MM.1S (cell line): Measurements from ENCODE around the gene TMEM131.

Source experiments
- DNase-seq: peaks from one replicate; pipeline ENCODE4 v3.0.0-alpha.2; 2015
- H2AFZ ChIP-seq: fragments of 300-600 bp; sonication (generic); 2 replicates; pipeline ENCODE4 v1.6.0; 2016; ENCODE audit warnings: antibody characterized with exemption, low read length
- H3F3A ChIP-seq: fragments of 300-600 bp; sonication (generic); 2 replicates; pipeline ENCODE4 v1.6.1; 2016; ENCODE audit warnings: mild to moderate bottlenecking, antibody characterized with exemption, low read length, moderate library complexity, mixed read lengths; ENCODE audit not compliant: insufficient read depth
- H3K27ac ChIP-seq: fragments of 300-600 bp; sonication (generic); 2 replicates; pipeline ENCODE4 v1.5.1; 2016; ENCODE audit warnings: mild to moderate bottlenecking, low read length
- H3K27me3 ChIP-seq: fragments of 300-600 bp; sonication (generic); replicated peaks from 2 replicates; pipeline ENCODE4 v1.6.0; 2016; ENCODE audit warnings: low read length; ENCODE audit not compliant: insufficient read depth
- H3K36me3 ChIP-seq: fragments of 300-600 bp; sonication (generic); replicated peaks from 2 replicates; pipeline ENCODE4 v1.6.1; 2016; ENCODE audit warnings: mild to moderate bottlenecking, low read length, mixed read lengths; ENCODE audit not compliant: insufficient read depth
- H3K4me1 ChIP-seq: fragments of 300-600 bp; sonication (generic); 2 replicates; pipeline ENCODE4 v1.6.1; 2016; ENCODE audit warnings: low read length, mixed read lengths
- H3K4me2 ChIP-seq: fragments of 300-600 bp; sonication (generic); 2 replicates; pipeline ENCODE4 v1.6.0; 2016; ENCODE audit warnings: low read depth, low read length
- H3K4me3 ChIP-seq: fragments of 300-600 bp; sonication (generic); 2 replicates; pipeline ENCODE4 v1.5.1; 2016; ENCODE audit warnings: low read length, mixed read lengths
- H3K79me2 ChIP-seq: fragments of 300-600 bp; sonication (generic); 2 replicates; pipeline ENCODE4 v1.6.1; 2016; ENCODE audit warnings: mixed run types, low read length, mixed read lengths
- H3K9ac ChIP-seq: fragments of 300-600 bp; sonication (generic); 2 replicates; pipeline ENCODE4 v1.6.1; 2016; ENCODE audit warnings: low read length, mixed read lengths
- H3K9me2 ChIP-seq: fragments of 300-600 bp; sonication (generic); replicated peaks from 2 replicates; pipeline ENCODE4 v1.6.1; 2016; ENCODE audit warnings: mild to moderate bottlenecking, low read length, mixed read lengths; ENCODE audit not compliant: insufficient read depth
- H3K9me3 ChIP-seq: fragments of 300-600 bp; sonication (generic); replicated peaks from 2 replicates; pipeline ENCODE4 v1.6.1; 2016; ENCODE audit warnings: mild to moderate bottlenecking, low read length, mixed read lengths; ENCODE audit not compliant: insufficient read depth
- H4K20me1 ChIP-seq: fragments of 300-600 bp; sonication (generic); 2 replicates; pipeline ENCODE4 v1.6.1; 2016; ENCODE audit warnings: mild to moderate bottlenecking, low read length, moderate library complexity, mixed read lengths; ENCODE audit not compliant: insufficient read depth
- EZH2 ChIP-seq: fragments of 300-600 bp; sonication (generic); optimal IDR thresholded peaks from 2 replicates; pipeline ENCODE3; 2017; ENCODE audit warnings: low read depth, mild to moderate bottlenecking, antibody characterized with exemption, low read length, mixed read lengths
- EZH2phosphoT487 ChIP-seq: fragments of 300-600 bp; sonication (generic); IDR thresholded peaks from 2 replicates; pipeline ENCODE4 v1.6.1; 2018; ENCODE audit warnings: antibody characterized with exemption, low read length
- TF ChIP-seq, protein P1 (sequence below): fragments of 300-600 bp; sonication (generic); IDR thresholded peaks from 2 replicates; pipeline ENCODE4 v1.5.1; 2016; ENCODE audit warnings: antibody characterized with exemption, low read length, mixed read lengths

TMEM131 gene

GRCh38 chr2:97808816-97809215 is 186.9 kb downstream of the TMEM131 start:
- Histone ChIP-seq H3K4me3 (no peak overlapping the region), H3K4me1 (no peaks in the 10 kb centered on the region), H2AFZ (no peak overlapping the region), H3K27ac (no peak overlapping the region), H3K9me3 (no peaks in the 10 kb centered on the region), H3K4me2 (no peak overlapping the region), H3K9ac (no peak overlapping the region), H3K9me2 (no peaks in the 10 kb centered on the region), H4K20me1 (no peaks in the 10 kb centered on the region), H3K79me2 (no peaks in the 10 kb centered on the region), H3K27me3 (no peaks in the 10 kb centered on the region), H3K36me3 (no peaks in the 10 kb centered on the region), H3F3A (no peaks in the 10 kb centered on the region)
- TF ChIP-seq EZH2, result no peak
- TF ChIP-seq, protein P1, sequence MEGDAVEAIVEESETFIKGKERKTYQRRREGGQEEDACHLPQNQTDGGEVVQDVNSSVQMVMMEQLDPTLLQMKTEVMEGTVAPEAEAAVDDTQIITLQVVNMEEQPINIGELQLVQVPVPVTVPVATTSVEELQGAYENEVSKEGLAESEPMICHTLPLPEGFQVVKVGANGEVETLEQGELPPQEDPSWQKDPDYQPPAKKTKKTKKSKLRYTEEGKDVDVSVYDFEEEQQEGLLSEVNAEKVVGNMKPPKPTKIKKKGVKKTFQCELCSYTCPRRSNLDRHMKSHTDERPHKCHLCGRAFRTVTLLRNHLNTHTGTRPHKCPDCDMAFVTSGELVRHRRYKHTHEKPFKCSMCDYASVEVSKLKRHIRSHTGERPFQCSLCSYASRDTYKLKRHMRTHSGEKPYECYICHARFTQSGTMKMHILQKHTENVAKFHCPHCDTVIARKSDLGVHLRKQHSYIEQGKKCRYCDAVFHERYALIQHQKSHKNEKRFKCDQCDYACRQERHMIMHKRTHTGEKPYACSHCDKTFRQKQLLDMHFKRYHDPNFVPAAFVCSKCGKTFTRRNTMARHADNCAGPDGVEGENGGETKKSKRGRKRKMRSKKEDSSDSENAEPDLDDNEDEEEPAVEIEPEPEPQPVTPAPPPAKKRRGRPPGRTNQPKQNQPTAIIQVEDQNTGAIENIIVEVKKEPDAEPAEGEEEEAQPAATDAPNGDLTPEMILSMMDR, result no peak
- TF ChIP-seq EZH2phosphoT487, result no peak
- DNase-seq, result no peak

DNA sequence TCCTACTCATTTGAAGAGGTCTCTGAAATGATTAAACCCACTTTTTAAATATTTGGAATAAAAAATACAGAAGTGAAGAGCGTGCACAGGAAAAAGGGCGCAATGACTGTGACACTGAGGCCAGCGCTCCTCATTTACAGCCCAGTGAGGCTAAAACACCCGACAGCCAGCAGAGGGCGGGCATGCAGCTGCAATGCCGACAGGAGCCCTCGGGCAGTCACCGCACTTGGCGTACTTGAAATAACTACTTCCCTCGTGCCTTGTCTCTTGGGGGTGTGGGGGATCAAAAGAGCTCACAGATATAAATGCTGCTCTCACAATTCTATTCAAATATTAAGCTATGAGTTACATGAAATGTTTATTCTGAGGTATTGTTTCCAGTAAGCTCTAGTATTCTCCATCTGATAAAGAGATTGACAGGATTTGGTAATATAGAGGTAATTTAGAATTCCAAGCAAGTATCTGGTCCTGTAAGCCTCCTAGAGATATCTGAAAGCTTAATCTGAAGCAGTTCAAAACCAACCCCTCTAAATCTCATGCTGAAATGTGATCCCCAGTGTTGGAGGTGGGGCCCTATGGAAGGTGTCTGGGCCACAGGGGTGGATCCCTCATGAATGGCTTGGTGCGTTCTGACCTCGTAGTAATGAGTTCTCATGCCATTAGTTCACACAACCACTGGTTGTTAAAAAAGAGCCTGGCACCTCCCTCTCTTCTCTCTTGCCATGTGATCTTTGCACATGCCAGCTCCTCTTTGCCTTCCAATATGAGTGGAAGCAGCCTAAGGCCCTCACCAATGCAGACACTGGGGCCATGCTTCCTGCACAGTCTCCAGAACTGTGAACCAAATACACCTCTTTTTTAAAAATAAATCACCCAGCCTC is 188.8 kb downstream of the TMEM131 start:
- H3K27me3 ChIP-seq, result no peaks in the 10 kb centered on the region
- no peaks in the 10 kb centered on the region for H3K9me3 ChIP-seq
- H2AFZ ChIP-seq, result no peak overlapping the region
- H4K20me1 ChIP-seq, result no peaks in the 10 kb centered on the region
- H3K27ac ChIP-seq, result no peak overlapping the region
- H3K36me3 ChIP-seq, result no peaks in the 10 kb centered on the region
- no peak overlapping the region for H3K4me2 ChIP-seq
- H3K9ac ChIP-seq, result no peak overlapping the region
- H3K79me2 ChIP-seq, result no peaks in the 10 kb centered on the region
- no peaks in the 10 kb centered on the region for H3K9me2 ChIP-seq
- TF ChIP-seq EZH2, result no peak
- TF ChIP-seq, protein P1, result peak; percentile 83
- H3K4me1 ChIP-seq, result no peaks in the 10 kb centered on the region
- peak; percentile 65 for DNase-seq
- no peak overlapping the region for H3K4me3 ChIP-seq
- H3F3A ChIP-seq, result no peaks in the 10 kb centered on the region

- Histone ChIP-seq H3K79me2 (no peaks in the 10 kb centered on the region), H2AFZ (no peak overlapping the region), H3K9me2 (no peaks in the 10 kb centered on the region), H3K9ac (no peak overlapping the region), H3K9me3 (no peaks in the 10 kb centered on the region), H3K36me3 (no peaks in the 10 kb centered on the region), H3K4me1 (no peaks in the 10 kb centered on the region), H3F3A (no peaks in the 10 kb centered on the region), H3K4me3 (no peak overlapping the region), H4K20me1 (no peaks in the 10 kb centered on the region), H3K27me3 (no peaks in the 10 kb centered on the region), H3K27ac (no peak overlapping the region), H3K4me2 (no peak overlapping the region)
- no peak for DNase-seq
- no peak for TF ChIP-seq EZH2phosphoT487
Measured at GRCh38 chr2:97805776-97806175, 190.0 kb downstream of the TMEM131 start.

DNA sequence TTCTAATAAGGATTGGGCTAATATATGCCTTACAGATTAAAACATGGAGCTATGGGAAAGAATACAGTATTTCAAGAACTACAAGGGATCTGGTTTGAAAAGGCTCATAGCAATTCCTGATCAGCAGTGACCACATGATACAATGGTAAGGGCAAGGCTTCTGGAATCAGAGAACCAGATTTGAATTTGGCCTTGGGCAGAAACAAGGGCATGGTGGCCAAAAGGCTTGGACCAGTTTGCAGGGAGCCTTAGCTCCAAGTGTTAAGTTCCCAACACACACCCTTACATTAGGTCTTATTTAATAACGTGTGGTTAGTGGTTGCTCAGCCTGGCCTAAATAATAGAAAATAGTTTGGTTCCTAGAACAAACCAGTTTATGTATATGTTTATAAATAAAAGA is 194.7 kb downstream of the TMEM131 start:
- TF ChIP-seq EZH2phosphoT487, result no peak
- TF ChIP-seq, protein P1, result no peak
- no peaks in the 10 kb centered on the region for H3K79me2 ChIP-seq
- no peaks in the 10 kb centered on the region for H4K20me1 ChIP-seq
- H3K4me3 ChIP-seq, result no peak overlapping the region
- H3F3A ChIP-seq, result no peaks in the 10 kb centered on the region
- no peaks in the 10 kb centered on the region for H3K4me1 ChIP-seq
- no peak overlapping the region for H3K4me2 ChIP-seq
- H3K27me3 ChIP-seq, result no peaks in the 10 kb centered on the region
- no peak overlapping the region for H3K27ac ChIP-seq
- no peaks in the 10 kb centered on the region for H3K36me3 ChIP-seq
- H3K9me3 ChIP-seq, result no peaks in the 10 kb centered on the region
- H2AFZ ChIP-seq, result no peak overlapping the region
- no peak for DNase-seq
- H3K9ac ChIP-seq, result no peak overlapping the region
- no peaks in the 10 kb centered on the region for H3K9me2 ChIP-seq
